Activated CD4-positive, CD25-positive, alpha-beta regulatory T cell treated with anti-CD3 and anti-CD28 coated beads, Interleukin-2, amount 50 U/mL, for 24 hours (primary cell): ENCODE data around the gene PDE6D.
A peak's percentile ranks its signal among the peaks of the same experiment; 100 is the strongest.
"Not testable (repeated sequence)": the region's sequence is repeated elsewhere in the genome, so short reads cannot be mapped to it uniquely, and the experiment has no call there.

ENCODE experiments used
- ATAC-seq, 2 donors: fragments of 150-1000 bp; cut with Tn5 transposase; one replicate each; pipeline ENCODE4 v1.10.0; 2021; ENCODE audit warnings: mild to moderate bottlenecking in 1 of 2, moderate library complexity in 1 of 2

The PDE6D gene

GRCh38 chr2:231769170-231770136, 11.6 kb downstream of the PDE6D start:
- no peak for ATAC-seq

- peak in 1 of 2 donors; percentile 45 for ATAC-seq
Observed at GRCh38 chr2:231765496-231765929, 15.6 kb downstream of the PDE6D start.

DNA sequence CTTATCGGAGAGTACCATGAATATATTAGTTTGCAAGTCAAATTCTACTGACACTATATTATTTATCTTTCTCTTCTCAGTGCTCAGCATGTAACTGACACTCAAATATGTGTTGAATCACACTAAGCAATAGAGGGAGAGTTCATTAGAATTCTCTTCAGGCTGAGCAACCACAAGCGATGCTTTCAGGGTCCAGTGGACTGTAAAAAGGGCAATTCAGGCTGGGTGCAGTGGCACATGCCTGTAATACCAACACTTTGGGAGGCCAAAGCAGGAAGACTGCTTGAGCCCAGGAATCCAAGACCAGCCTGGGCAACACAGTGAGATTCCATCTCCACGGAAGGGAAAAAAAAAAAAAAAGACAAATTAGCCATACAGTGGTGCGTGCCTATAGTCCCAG, 16.3 kb downstream of the PDE6D start:
- no peak for ATAC-seq

GRCh38 chr2:231764124-231764523, 17.0 kb downstream of the PDE6D start:
- ATAC-seq: no peak

DNA sequence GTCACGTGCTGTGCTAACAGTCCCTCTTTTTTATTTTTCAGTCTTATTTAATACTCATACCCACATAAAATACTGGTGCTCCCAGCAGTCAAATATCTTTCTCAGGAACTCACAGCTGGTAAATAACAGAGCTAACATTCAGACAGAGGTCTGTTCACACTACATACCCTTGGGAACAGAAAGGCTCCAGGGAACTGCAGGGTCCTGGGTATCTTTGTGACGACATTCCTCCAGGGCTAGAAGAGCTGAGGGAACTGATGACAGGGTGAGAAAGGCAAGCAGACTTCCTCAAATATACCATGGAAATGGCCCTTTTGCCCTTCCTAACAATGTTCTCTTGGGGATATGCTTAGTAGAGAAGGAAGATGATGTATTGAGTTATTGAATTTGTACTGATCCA, 19.3 kb downstream of the PDE6D start:
- ATAC-seq: no peak

- ATAC-seq: no peak
Observed at GRCh38 chr2:231752061-231752460, 29.0 kb downstream of the PDE6D start.

DNA sequence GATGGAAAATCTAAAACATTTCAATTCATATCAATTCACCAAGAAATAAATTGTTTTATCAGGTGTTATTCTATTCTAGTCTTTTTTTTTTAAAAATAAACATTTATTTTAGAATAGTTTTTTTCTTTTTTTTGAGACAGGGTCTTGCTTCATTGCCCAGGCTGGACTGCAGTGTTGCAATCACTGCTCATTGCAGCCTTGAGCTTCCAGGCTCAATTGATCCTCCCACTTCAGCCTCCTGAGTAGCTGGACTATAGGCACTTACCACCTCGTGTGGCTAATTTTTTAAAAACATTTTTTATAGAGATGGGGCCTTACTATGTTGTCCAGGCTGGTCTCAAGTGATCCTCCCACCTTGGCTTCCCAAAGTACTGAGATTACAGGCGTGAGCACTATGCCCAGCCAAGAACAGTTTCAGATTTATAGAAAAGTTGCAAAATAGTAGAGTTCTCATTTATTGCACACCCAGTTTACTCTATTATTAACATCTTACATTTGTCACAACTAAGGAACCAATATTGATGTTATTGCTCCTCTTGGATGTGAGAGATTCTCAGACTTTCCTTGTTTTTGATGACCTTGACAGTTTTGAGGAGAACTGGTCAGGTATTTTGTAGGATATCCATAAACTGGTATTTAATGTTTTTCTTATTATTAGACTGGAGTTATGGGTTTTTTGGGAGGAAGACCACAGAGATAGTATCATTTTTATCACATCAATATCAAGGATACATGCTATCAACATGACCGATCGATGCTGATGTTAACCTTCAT, 29.9 kb downstream of the PDE6D start:
- no peak for ATAC-seq

GRCh38 chr2:231749016-231749415, 32.1 kb downstream of the PDE6D start:
- ATAC-seq: not testable (repeated sequence)

DNA sequence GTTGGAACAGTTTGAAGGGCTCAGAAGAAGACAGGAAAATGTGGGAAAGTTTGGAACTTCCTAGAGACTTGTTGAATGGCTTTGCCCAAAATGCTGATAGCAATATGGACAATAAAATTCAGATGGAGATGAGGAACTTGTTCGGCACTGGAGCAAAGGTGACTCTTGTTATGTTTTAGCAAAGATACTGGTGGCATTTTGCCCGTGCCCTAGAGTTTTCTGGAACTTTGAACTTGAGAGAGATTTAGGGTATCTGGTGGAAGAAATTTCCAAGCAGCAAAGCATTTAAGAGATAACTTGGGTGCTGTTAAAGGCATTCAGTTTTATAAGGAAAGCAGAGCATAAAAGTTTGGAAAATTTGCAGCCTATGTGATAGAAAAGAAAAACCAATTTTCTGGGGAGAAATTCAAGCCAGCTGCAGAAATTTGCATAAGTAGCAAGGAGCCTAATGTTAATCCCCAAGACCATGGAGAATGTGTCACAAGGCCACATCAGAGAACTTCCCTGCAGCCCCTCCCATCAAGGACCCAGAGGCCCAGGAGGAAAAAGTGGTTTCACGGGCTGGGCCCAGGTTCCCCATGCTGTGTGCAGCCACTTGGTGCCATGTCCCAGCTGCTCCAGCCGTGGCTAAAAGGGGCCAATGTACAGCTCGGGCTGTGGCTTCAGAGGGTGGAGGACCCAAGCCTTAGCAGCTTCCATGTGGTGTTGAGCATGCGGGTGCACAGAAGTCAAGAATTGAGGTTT, 32.8 kb downstream of the PDE6D start:
- ATAC-seq: not testable (repeated sequence)

DNA sequence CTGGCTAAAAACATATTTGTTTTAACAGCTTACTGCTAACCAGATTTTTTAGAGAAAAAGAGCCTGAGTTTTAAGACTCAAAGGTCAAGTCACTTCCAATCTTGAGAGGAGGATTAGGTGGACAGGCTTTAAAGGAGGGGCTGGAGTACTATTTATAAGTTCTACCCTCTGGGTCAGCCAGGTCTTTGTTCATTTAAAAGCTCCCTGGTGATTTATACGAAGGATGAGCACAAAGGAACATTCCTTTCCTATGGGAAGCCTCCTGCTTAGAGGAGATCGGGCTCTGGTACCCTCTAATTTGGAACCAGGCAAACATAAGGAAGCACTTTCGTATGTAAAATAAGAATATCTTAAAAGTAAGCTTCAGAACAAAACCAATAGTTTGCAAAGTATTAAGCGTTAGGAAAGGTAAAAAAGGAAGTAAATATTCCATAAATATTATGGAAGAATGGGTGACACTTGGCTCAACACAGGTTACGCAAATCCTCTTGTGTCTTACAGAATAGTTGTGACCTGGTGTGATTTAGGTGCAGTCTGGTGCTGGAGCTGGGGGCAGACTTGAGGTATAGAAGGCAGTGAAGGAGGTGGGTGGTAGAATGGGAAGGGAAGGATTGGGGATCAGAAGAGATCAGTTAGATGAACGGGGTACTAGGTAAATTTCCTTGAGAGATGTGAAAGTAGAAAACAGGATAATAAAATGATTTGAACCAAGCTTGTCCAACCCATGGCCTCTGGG, 35.6 kb downstream of the PDE6D start:
- no peak for ATAC-seq

- no peak for ATAC-seq
Observed at GRCh38 chr2:231743376-231744116, 37.5 kb downstream of the PDE6D start.

DNA sequence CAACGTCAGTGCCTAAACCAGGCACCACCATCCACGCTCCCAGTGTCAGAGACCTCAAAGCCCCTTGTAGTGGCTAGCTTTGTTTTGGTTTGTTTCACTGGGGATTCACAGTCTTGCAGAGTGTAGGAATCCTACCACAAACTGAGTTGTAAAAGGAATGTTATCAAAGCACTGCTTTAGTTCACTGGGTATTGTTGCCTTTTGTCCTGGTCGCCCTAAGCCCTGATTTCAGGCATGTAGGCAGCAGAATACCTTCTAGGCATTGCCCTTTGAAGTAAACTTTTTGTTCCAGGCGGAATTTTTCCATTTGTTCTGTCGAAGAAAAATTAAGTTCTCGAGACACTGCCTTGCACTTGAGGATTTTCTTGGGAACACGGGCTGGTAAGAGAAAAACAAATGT, 43.3 kb downstream of the PDE6D start:
- ATAC-seq: no peak

- no peak for ATAC-seq
Observed at GRCh38 chr2:231732604-231733003, 48.5 kb downstream of the PDE6D start.

DNA sequence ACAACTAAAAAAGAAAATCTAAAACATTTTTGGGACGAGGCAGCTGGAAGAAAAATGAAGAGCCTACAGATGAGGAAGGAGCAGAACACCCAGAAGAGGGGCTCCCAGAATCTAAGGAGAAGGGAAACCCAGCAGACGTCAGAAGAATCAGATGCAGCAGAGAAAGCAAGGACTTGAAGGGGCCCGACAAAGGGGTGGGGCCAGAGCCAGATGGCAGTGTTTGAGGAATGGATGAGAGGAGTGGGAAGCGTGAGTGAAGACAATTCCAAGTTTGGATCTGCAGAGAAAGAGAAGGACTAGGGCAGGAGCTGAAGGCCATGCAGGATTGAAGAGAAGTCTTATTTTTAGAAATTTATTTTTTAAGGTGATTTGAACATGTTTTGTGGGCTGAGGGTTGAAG, 53.5 kb downstream of the PDE6D start:
- no peak for ATAC-seq

GRCh38 chr2:231726276-231726675, 54.8 kb downstream of the PDE6D start:
- ATAC-seq: no peak

DNA sequence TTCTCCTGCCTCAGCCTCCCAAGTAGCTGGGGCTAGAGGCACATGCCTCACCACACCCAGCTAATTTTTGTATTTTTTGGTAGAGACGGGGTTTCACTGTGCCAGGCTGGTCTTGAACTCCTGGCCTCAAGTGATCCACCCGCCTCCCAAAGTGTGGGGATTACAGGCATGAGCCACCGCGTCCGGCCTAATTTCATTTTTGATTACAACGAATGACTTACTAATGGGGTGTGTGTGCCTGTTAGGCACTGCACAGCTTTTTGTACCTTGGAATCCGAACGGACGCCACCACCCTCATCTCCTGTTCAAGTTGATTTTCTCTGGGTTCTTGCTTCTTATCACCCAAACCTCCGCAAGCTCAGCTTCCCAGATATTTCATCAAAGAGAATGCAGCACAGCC, 55.6 kb downstream of the PDE6D start:
- no peak for ATAC-seq

GRCh38 chr2:231722721-231723307, 58.3 kb downstream of the PDE6D start:
- no peak for ATAC-seq

DNA sequence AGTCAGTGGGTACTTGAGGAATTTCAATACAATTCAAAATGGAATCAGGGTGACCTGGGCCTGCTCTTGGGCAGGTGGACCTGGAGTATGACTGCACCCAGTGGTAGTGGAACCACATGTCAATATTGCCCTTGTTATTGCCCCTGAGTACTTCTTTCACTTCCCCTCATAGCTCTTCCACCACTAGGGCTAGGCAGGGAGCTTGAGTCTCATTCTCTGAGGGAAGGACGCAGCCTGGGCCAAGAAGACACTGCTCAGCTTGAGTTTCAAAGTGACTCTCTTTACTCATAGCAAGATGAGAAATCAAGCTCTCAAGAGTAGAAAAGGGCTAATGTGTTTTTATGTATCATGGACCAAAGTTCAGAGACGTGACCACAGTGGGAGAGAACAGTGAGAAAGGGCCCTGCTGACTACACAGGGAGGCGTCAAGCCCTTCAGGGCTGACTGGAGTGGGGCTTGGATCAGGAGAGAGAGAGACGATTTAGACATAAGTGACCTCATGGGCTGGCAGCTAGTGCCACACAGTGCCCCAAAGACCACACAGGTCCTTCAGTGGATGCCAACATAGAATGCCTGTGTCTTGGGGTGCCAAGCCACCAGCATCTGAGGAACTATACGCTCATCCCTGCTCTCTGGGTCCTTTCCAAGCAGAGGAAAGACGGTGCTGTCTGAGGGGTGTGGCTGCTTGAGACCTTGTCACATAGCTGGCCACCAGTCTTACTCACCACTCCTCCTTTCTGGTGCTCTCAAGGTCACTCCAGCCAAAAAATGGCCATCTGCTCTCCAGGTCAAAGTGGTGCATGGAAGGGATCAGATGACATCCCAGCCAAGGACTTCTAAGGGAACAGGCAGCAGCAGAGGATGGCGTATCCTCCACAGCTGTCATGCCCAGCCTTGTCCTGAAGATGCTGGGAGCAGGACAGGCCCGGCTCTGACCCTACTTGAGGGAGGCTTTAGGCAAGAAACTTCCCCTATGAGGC, 59.8 kb downstream of the PDE6D start:
- peak; percentile 23 to 38 for ATAC-seq

DNA sequence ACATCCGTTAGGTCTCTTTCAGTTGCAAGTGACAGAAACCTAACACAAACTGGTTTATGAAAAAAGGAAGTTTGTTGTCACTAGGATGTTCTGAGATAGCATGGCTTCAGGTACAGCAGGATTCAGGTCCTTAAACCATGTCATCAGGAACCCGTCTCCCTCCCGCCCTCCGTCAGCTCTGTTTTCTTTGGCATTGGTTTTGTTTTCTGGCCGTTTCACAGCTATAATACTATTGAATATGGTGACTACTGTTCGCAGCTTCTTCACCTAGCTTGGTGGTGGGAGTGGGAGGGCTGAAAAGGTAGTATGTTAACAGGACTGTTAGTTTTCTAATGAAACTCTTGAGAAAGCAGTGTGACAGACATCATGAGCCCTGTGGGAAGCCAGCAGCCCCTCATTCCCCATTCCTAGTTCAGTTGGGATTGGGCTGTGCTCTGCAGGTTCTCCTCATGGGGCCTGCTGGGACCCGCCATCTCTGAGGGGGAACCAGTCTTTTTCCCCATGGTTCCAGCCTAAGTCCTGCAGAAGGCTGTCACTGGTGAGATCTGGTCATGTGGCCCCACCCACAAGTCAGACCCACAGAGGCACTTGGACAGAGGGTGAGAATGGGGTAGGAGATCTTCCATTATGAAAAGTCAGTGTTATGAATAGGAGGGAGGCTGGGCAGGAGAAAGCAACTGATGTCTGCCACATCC, 60.6 kb downstream of the PDE6D start:
- no peak for ATAC-seq
